ENCODE measurements around the gene FHOD3. TPM values are rescaled to one million over a fixed set of nuclear protein-coding genes. Genes with fewer than 3 reads are reported as not detected.
A peak's percentile ranks its signal among the peaks of the same experiment; 100 is the strongest.

Gene FHOD3
- total and polyA plus RNA-seq, 7 donors, result 5.4 to 98.2 (median 20.2) TPM

DNA sequence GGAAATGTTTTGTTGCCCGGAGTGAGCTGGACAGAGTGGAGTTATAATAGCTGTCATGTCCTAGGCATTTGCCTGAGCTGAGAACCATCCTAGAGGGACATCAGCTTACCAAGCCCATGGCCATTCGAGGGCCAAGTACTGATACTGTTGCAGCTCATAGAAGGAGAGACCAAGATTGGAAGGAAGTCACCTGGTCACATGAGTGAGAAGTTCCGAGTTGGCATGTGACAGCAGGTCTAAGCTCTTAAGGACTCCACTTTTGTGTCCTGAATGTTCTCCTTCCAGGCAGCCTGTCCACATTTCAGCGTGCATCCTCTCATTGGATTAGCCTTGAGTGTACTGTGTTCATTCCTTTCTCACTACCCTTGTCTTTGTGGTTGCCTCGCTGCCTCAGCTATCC lies 4.4 kb downstream of the FHOD3 start:
- WGBS, 3 donors, result 52 to 82% (median 58%) methylated on average over 5 of the region's 5 CpGs
- ATAC-seq, result no peak

DNA sequence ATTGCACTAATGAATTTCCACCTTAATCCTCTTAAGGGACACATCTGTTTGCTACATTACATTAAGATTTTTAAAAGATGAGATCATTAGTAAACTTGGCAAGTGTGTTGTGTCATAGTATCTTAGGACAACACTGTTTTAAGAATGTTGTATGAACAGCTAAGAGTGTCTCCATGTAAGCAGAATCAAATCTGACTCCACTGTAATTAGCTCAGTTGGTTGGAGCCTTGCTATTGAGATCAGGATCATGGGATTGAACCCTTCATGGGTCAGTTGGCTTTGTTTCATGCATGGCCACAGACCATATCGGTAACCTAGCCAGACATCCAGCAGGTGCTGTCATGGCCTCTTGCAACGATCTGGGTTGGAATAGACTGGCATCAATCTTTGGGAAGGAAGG lies 5.2 kb downstream of the FHOD3 start:
- Histone ChIP-seq H3K27me3 (ENCODE audit: insufficient read depth in 3 of 3, low read length in 2 of 3) (no peaks in the 10 kb centered on the region), H3K4me1 (peaks cover 37% of the 10 kb centered on the region)
- 20 to 41% (median 34%) methylated on average over 2 of the region's 2 CpGs for WGBS, 3 donors

More for the DNA sequence above, 4.4 kb downstream of the FHOD3 start:
- Histone ChIP-seq H3K9me3 (no peaks in the 10 kb centered on the region), H3K4me1 (peaks cover 37% of the 10 kb centered on the region), H3K27ac (peak overlapping the region; percentile 62), H3K36me3 (ENCODE audit: insufficient read depth in 1 of 2, low read depth in 1 of 2) (no peaks in the 10 kb centered on the region), H3K4me3 (no peak overlapping the region), H3K27me3 (ENCODE audit: insufficient read depth in 3 of 3, low read length in 2 of 3) (no peaks in the 10 kb centered on the region)
- intact Hi-C loops (cut with DNase I), result loop anchor here (5.0 to 10.0 kb wide), 3 partner anchors 90 to 123 kb away; no protein-coding TSS in a partner anchor
- no peak for DNase-seq
- TF ChIP-seq, protein P1, sequence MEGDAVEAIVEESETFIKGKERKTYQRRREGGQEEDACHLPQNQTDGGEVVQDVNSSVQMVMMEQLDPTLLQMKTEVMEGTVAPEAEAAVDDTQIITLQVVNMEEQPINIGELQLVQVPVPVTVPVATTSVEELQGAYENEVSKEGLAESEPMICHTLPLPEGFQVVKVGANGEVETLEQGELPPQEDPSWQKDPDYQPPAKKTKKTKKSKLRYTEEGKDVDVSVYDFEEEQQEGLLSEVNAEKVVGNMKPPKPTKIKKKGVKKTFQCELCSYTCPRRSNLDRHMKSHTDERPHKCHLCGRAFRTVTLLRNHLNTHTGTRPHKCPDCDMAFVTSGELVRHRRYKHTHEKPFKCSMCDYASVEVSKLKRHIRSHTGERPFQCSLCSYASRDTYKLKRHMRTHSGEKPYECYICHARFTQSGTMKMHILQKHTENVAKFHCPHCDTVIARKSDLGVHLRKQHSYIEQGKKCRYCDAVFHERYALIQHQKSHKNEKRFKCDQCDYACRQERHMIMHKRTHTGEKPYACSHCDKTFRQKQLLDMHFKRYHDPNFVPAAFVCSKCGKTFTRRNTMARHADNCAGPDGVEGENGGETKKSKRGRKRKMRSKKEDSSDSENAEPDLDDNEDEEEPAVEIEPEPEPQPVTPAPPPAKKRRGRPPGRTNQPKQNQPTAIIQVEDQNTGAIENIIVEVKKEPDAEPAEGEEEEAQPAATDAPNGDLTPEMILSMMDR (IDR thresholded peaks at IDR 0.05), result no peak

DNA sequence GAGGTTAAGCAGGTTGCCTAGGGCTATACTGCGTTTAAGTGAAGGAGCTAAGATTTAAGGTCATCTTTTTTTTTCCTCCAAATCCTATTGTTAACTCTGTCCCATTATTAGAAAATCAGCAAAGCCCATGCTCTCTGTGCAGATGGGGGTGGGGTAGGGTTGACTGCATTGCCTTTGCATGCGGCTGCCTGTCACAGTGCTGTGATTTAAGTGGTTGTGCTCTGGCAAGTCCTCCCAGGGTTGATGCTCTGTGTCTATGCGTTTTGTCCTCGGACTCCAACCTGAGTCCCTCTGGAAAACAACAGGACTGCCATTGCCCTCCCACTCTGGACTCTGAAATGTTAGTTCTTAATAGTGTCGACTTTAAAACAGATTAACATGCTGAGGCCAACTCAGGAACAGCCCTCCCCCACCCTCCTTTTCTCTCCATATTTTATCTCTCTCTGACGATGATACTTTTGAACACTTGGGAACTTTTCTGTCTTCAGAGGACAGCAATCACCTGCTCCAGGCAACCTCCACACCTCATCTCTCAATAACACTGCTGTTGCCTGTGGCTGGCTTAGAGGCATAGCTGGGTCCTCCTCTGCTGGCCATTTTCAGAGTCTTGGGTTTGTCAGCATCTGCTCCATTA lies 5.8 kb downstream of the FHOD3 start:
- DNase-seq (no peak), ATAC-seq (peak in 2 of 4 donors; percentile 26 to 60)
- TF ChIP-seq, protein P1 (IDR thresholded peaks at IDR 0.05), result no peak
- intact Hi-C loops (cut with DNase I), result loop anchor here (5.0 to 10.0 kb wide), 3 partner anchors 89 to 121 kb away; no protein-coding TSS in a partner anchor
- H3K4me3 ChIP-seq, result no peak overlapping the region
- H3K27me3 ChIP-seq (ENCODE audit: insufficient read depth in 3 of 3, low read length in 2 of 3), result no peaks in the 10 kb centered on the region
- H3K4me1 ChIP-seq, result peaks cover 37% of the 10 kb centered on the region
- peak overlapping the region; percentile 62 for H3K27ac ChIP-seq
- WGBS, 3 donors, result 41 to 65% (median 48%) methylated on average over 6 of the region's 6 CpGs
- no peaks in the 10 kb centered on the region for H3K36me3 ChIP-seq (ENCODE audit: insufficient read depth in 1 of 2, low read depth in 1 of 2)
- H3K9me3 ChIP-seq, result no peaks in the 10 kb centered on the region

More for the DNA sequence above, 5.2 kb downstream of the FHOD3 start:
- no peaks in the 10 kb centered on the region for H3K9me3 ChIP-seq
- ATAC-seq, result peak in 3 of 4 donors; percentile 36 to 50 (median 49)
- H3K36me3 ChIP-seq (ENCODE audit: insufficient read depth in 1 of 2, low read depth in 1 of 2), result no peaks in the 10 kb centered on the region
- H3K4me3 ChIP-seq, result no peak overlapping the region
- peak overlapping the region; percentile 62 for H3K27ac ChIP-seq
- TF ChIP-seq, protein P1 (IDR thresholded peaks at IDR 0.05), result no peak
- no peak for DNase-seq
- intact Hi-C loops (cut with DNase I), result loop anchor here (5.0 to 10.0 kb wide), 3 partner anchors 90 to 122 kb away; no protein-coding TSS in a partner anchor

DNA sequence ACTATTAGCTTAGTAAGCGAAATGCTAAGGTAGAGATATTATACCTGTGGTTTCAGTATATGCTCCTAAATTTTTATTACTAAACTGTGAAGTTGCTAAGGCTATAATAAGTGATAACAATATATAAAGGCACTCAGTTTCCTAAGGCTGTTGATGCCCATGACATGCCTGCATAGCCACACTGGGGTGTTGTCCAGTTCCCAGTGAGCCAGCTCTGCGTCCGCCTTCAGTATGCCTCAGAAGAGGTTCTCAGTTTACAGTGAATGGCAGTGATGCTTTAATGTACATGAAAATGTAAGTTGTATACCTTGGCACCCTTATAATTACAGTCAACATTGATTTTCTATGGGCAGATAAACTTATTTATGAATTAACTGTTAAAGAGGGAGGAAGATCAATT lies 7.2 kb downstream of the FHOD3 start:
- Histone ChIP-seq H3K36me3 (ENCODE audit: insufficient read depth in 1 of 2, low read depth in 1 of 2) (no peaks in the 10 kb centered on the region), H3K9me3 (no peaks in the 10 kb centered on the region), H3K4me3 (no peak overlapping the region), H3K27ac (peak overlapping the region; percentile 62), H3K27me3 (ENCODE audit: insufficient read depth in 3 of 3, low read length in 2 of 3) (no peaks in the 10 kb centered on the region), H3K4me1 (peaks cover 45% of the 10 kb centered on the region)
- peak in 2 of 4 donors; percentile 42 to 60 for ATAC-seq
- no peak for DNase-seq
- intact Hi-C loops (cut with DNase I), result loop anchor here (5.0 to 10.0 kb wide), 3 partner anchors 88 to 120 kb away; no protein-coding TSS in a partner anchor
- WGBS, 3 donors, result 48 to 61% (median 49%) methylated on average over 3 of the region's 3 CpGs
- TF ChIP-seq, protein P1 (IDR thresholded peaks at IDR 0.05), result no peak
